ENCODE measurements around the gene TRAF4. TPM values are rescaled to one million over a fixed set of nuclear protein-coding genes. Genes with fewer than 3 reads are reported as not detected.
"Not testable (repeated sequence)": the region's sequence is repeated elsewhere in the genome, so short reads cannot be mapped to it uniquely, and the experiment has no call there.

Gene TRAF4
- total RNA-seq, 4 donors from 2014 or later: 65.7 to 191 (median 126) TPM

GRCh38 chr17:28765038-28765437 lies 21.2 kb downstream of the TRAF4 start:
- no peak overlapping the region for H3K4me3 ChIP-seq
- H3K27me3 ChIP-seq: no peaks in the 10 kb centered on the region
- intact Hi-C loops (cut with DNase I; ENCODE audit: low total_unique reads): loop anchor here (10.0 kb wide), 1 partner anchor 50 kb away; no protein-coding TSS in a partner anchor
- in situ Hi-C loops (cut with MboI; ENCODE audit: low pct_ligation_motif_present in 1 of 4, low pct_unique_long_range_greater_than_20kb in 1 of 4, low sequenced_read_pairs in 3 of 4): loop anchor here in 3 of 4 donors (25.0 kb wide), 2 partner anchors 122 to 147 kb away; partner anchors contain the start of genes DHRS13 (in 2 of the 3) and FLOT2 (in 1 of the 3)
- no peaks in the 10 kb centered on the region for H3K9me3 ChIP-seq
- no peak for DNase-seq
- TF ChIP-seq POLR2AphosphoS5 (IDR thresholded peaks at IDR 0.05): no peak
- TF ChIP-seq CTCF (IDR thresholded peaks at IDR 0.05): no peak
- no peak for TF ChIP-seq POLR2A (IDR thresholded peaks at IDR 0.05)
- TF ChIP-seq EP300 (IDR thresholded peaks at IDR 0.05; ENCODE audit: low read depth): no peak
- H3K27ac ChIP-seq: no peak overlapping the region
- peaks cover 0 to 10% (median 3%) of the 10 kb centered on the region in 4 donors for H3K36me3 ChIP-seq
- 80% methylated on average over 4 of the region's 4 CpGs; no CpG with 5 or more reads in 1 of the 2 donors for WGBS, 2 donors (ENCODE audit: low coverage in 1 of 2)
- peaks cover 0 to 17% (median 7%) of the 10 kb centered on the region in 4 donors for H3K4me1 ChIP-seq

- no peak overlapping the region for H3K27ac ChIP-seq
- WGBS, 2 donors (ENCODE audit: low coverage in 1 of 2): 89 to 100% methylated on average over 1 to 6 of the region's 6 CpGs
- no peak overlapping the region for H3K4me3 ChIP-seq
- in situ Hi-C loops (cut with MboI; ENCODE audit: low pct_ligation_motif_present in 1 of 4, low pct_unique_long_range_greater_than_20kb in 1 of 4, low sequenced_read_pairs in 3 of 4) (loop anchor here in 3 of 4 donors (25.0 kb wide), 2 partner anchors 114 to 139 kb away; partner anchors contain the start of genes DHRS13 (in 2 of the 3) and FLOT2 (in 1 of the 3)), intact Hi-C loops (cut with DNase I; ENCODE audit: low total_unique reads) (no loop called here)
- no peak for TF ChIP-seq POLR2A (IDR thresholded peaks at IDR 0.05)
- no peak for TF ChIP-seq CTCF (IDR thresholded peaks at IDR 0.05)
- no peak for TF ChIP-seq POLR2AphosphoS5 (IDR thresholded peaks at IDR 0.05)
- TF ChIP-seq EP300 (IDR thresholded peaks at IDR 0.05; ENCODE audit: low read depth): no peak
- H3K9me3 ChIP-seq: no peaks in the 10 kb centered on the region
- H3K36me3 ChIP-seq: no peaks in the 10 kb centered on the region
- no peaks in the 10 kb centered on the region for H3K27me3 ChIP-seq
- H3K4me1 ChIP-seq: peaks cover 0 to 7% (median 0%) of the 10 kb centered on the region in 4 donors
- DNase-seq: no peak
Observed at GRCh38 chr17:28773736-28774135, 29.9 kb downstream of the TRAF4 start.

GRCh38 chr17:28774206-28774605 lies 30.4 kb downstream of the TRAF4 start:
- Histone ChIP-seq H3K4me3 (no peak overlapping the region), H3K9me3 (no peaks in the 10 kb centered on the region), H3K27me3 (no peaks in the 10 kb centered on the region), H3K4me1 (peaks cover 0 to 7% (median 0%) of the 10 kb centered on the region in 4 donors), H3K27ac (no peak overlapping the region), H3K36me3 (no peaks in the 10 kb centered on the region)
- no peak for TF ChIP-seq POLR2A (IDR thresholded peaks at IDR 0.05)
- no peak for TF ChIP-seq POLR2AphosphoS5 (IDR thresholded peaks at IDR 0.05)
- no peak for DNase-seq
- 80 to 89% methylated on average over 1 to 3 of the region's 3 CpGs for whole genome bisulfite sequencing, 2 donors (ENCODE audit: low coverage in 1 of 2)
- in situ Hi-C loops (cut with MboI; ENCODE audit: low pct_ligation_motif_present in 1 of 4, low pct_unique_long_range_greater_than_20kb in 1 of 4, low sequenced_read_pairs in 3 of 4) (loop anchor here in 3 of 4 donors (25.0 kb wide), 2 partner anchors 113 to 138 kb away; partner anchors contain the start of genes DHRS13 (in 2 of the 3) and FLOT2 (in 1 of the 3)), intact Hi-C loops (cut with DNase I; ENCODE audit: low total_unique reads) (no loop called here)

- DNase-seq: no peak
- Histone ChIP-seq H3K27me3 (no peaks in the 10 kb centered on the region), H3K36me3 (no peaks in the 10 kb centered on the region), H3K9me3 (no peaks in the 10 kb centered on the region), H3K4me3 (no peak overlapping the region), H3K4me1 (peaks cover 0 to 7% (median 0%) of the 10 kb centered on the region in 4 donors), H3K27ac (no peak overlapping the region)
- TF ChIP-seq EP300 (IDR thresholded peaks at IDR 0.05; ENCODE audit: low read depth) (no peak), CTCF (IDR thresholded peaks at IDR 0.05) (no peak), POLR2AphosphoS5 (IDR thresholded peaks at IDR 0.05) (no peak), POLR2A (IDR thresholded peaks at IDR 0.05) (no peak)
- intact Hi-C loops (cut with DNase I; ENCODE audit: low total_unique reads) (no loop called here), in situ Hi-C loops (cut with MboI; ENCODE audit: low pct_ligation_motif_present in 1 of 4, low pct_unique_long_range_greater_than_20kb in 1 of 4, low sequenced_read_pairs in 3 of 4) (no loop called here)
- WGBS, 2 donors (ENCODE audit: low coverage in 1 of 2): 43% methylated on average over 1 of the region's 1 CpG; no CpG with 5 or more reads in 1 of the 2 donors
Observed at GRCh38 chr17:28777178-28777577, 33.4 kb downstream of the TRAF4 start.

- H3K4me3 ChIP-seq; H3K9me3 ChIP-seq; H3K36me3 ChIP-seq; in situ Hi-C loops (cut with MboI; ENCODE audit: low pct_ligation_motif_present in 1 of 4, low pct_unique_long_range_greater_than_20kb in 1 of 4, low sequenced_read_pairs in 3 of 4); intact Hi-C loops (cut with DNase I; ENCODE audit: low total_unique reads); H3K27me3 ChIP-seq; DNase-seq; H3K4me1 ChIP-seq; H3K27ac ChIP-seq: not testable (repeated sequence)
- 94 to 97% methylated on average over 13 of the region's 13 CpGs for WGBS, 2 donors (ENCODE audit: low coverage in 1 of 2)
Observed at GRCh38 chr17:28779601-28780000, 35.8 kb downstream of the TRAF4 start.

Data from transverse colon (tissue), 4 donors.